Ovary (tissue), 10 donors: ENCODE measurements around the gene MOV10. TPM values are rescaled to one million over a fixed set of nuclear protein-coding genes. Genes with fewer than 3 reads are reported as not detected.

Source experiments
- DNase-seq, 5 donors: peaks; one replicate each; pipeline ENCODE4 v3.0.0-alpha.2; 2019 to 2020
- H3K27ac ChIP-seq, 2 donors: fragments of 200-600 bp; one replicate each; pipeline versions ENCODE4 v1.5.1 to v1.8.0; 2019 to 2022
- H3K27me3 ChIP-seq: fragments of 200-600 bp; one replicate; pipeline ENCODE4 v1.8.0; 2022
- H3K36me3 ChIP-seq: fragments of 200-600 bp; sonication (generic); one replicate; pipeline ENCODE4 v1.5.1; 2019
- H3K4me1 ChIP-seq: one replicate; pipeline ENCODE4 v1.8.1; 2013; ENCODE audit warnings: mild to moderate bottlenecking, moderate library complexity; ENCODE audit not compliant: insufficient read depth
- H3K4me3 ChIP-seq: fragments of 200-600 bp; sonication (generic); one replicate; pipeline ENCODE4 v1.5.1; 2017
- H3K9me3 ChIP-seq, 2 donors: fragments of 200-600 bp in 1 of 2; sonication (generic) in 1 of 2; one replicate each; pipeline versions ENCODE4 v1.5.1 to v1.8.1; 2013 to 2019; ENCODE audit warnings: mild to moderate bottlenecking in 1 of 2, moderate library complexity in 1 of 2
- CTCF ChIP-seq, 3 donors: fragments of 450-650 bp in 2 of 3; fragments of 200-600 bp in 1 of 3; IDR thresholded peaks; one replicate each; pipeline versions ENCODE4 v1.5.1 to v1.8.0; 2016 to 2022; ENCODE audit warnings: antibody characterized with exemption in 3 of 3, mild to moderate bottlenecking in 1 of 3
- EP300 ChIP-seq: sonication (generic); formaldehyde crosslinking; IDR thresholded peaks from one replicate; pipeline ENCODE4 v1.6.1; 2017; ENCODE audit warnings: antibody characterized with exemption
- POLR2A ChIP-seq: fragments of 450-650 bp; IDR thresholded peaks from one replicate; pipeline ENCODE4 v1.6.1; 2017; ENCODE audit warnings: antibody characterized with exemption, mild to moderate bottlenecking, moderate library complexity
- WGBS, 3 donors: extraction: QIAGEN DNeasy Blood & Tissue Kit in 1 of 3; methylation state at CpG; one replicate each; pipeline versions ENCODE4 v1.1.5 to v1.1.7; 2013 to 2017; 5-methylcytosine and 5-hydroxymethylcytosine counted together
- intact Hi-C, 4 donors: fragments of 100-400 bp; cut with DNase I; formaldehyde crosslinking; loops; one replicate each; pipeline versions ENCODE4 v1.11.0 to v1.15.1; 2022 to 2023
- long read RNA-seq, 3 donors: library from polyadenylated mRNA in 2 of 3; unstranded in 2 of 3; transcript quantifications; one replicate each; pipeline ENCODE4 v2.0.0 and lab custom pipeline, GENCODE V29; 2021 to 2026
- polyA plus RNA-seq, 2 donors: library from polyadenylated mRNA; stranded (reverse); fragments of 200-250 nt in 1 of 2; fragments of 350-450 nt in 1 of 2; fragmentation: Illumina TruSeq in 1 of 2; extraction: RNeasy Lipid Tissue Mini Kit (QIAGEN cat#74804) in 1 of 2; gene quantifications; one replicate each; pipeline ENCODE4 v1.2.3, GENCODE V29; 2013 to 2014
- total RNA-seq, 7 donors: library from RNA; depleted of rRNA in 2 of 7; stranded (reverse); fragments of >200 nt in 2 of 7; fragmentation: NEBNext Ultra II Directional in 3 of 7; extraction: Animal tissue kit (Norgen Biotek cat#: 25700) in 3 of 7; gene quantifications; one replicate each; pipeline versions ENCODE4 v1.1.0 to v1.2.4, GENCODE V29; 2016 to 2023
- donor health status: DM: no; HTN: no; CAD: no; lungs with moderate emphysema.
- donor health status: DM: no; HTN: no; CAD: no.
- donor health status: Bipolar disorder and iron deficiency.
- donor health status: DM: yes; HTN: yes; CAD: no.
- donor health status: DM: no; HTN: no; CAD: no.
- donor health status: DM: yes; HTN: yes; CAD: no.

Gene MOV10
- total RNA-seq (10 to 100 TPM; 31.7 to 66.3 (median 53.5) TPM), polyA plus RNA-seq (10 to 100 TPM; 35.0 to 35.6 TPM)
- long read RNA-seq, donor 1, transcript MOV10-204 (21 exons, 3,641 nt) = minor isoform, 5 of 79 reads
- long read RNA-seq, donor 1, transcript MOV10-201 (20 exons, 3,383 nt) = major isoform, 19 of 79 reads
- long read RNA-seq, donor 1, transcript MOV10-203 (21 exons, 3,552 nt) = minor isoform, 18 of 79 reads
- long read RNA-seq, donor 1, partial matches to known transcripts = 24 of 79 reads
- long read RNA-seq, donor 1, other reads (novel, unspliced or antisense) = 13 of 79 reads
- long read RNA-seq, donor 2, partial matches to known transcripts = 120 of 262 reads
- long read RNA-seq, donor 2, other reads (novel, unspliced or antisense) = 137 of 262 reads
- long read RNA-seq, donor 3, transcript MOV10-201 (20 exons, 3,383 nt) = minor isoform, 12 of 75 reads
- long read RNA-seq, donor 3, transcript MOV10-203 (21 exons, 3,552 nt) = major isoform, 19 of 75 reads
- long read RNA-seq, donor 3, transcript MOV10-204 (21 exons, 3,641 nt) = minor isoform, 9 of 75 reads
- long read RNA-seq, donor 3, partial matches to known transcripts = 8 of 75 reads
- long read RNA-seq, donor 3, other reads (novel, unspliced or antisense) = 26 of 75 reads

GRCh38 chr1:112674440-112674985 lies at the start of gene MOV10:
Gene MOV10, plus strand, starts transcription at chr1:112674659. Its CDS starts 254 bp downstream, at chr1:112674913.
- peak within 1 kb of the TSS; percentile 90 to 96 for H3K27ac ChIP-seq
- H3K36me3 ChIP-seq = no peaks in the 10 kb centered on the region
- TF ChIP-seq CTCF (IDR thresholded peaks at IDR 0.05) (no peak), POLR2A (no peak), EP300 (no peak)
- intact Hi-C loops = loop anchor here in 1 of 4 donors (5.0 kb wide), 1 partner anchor 33 kb away; the partner anchor contains the start of gene RHOC
- peak within 1 kb of the TSS; percentile 63 for H3K4me3 ChIP-seq
- peak; percentile 70 to 82 (median 75) for DNase-seq
- 0 to 1% (median 1%) methylated on average over 25 to 30 of the region's 30 CpGs for WGBS, 3 donors
- H3K4me1 ChIP-seq = peaks cover 4% of the 10 kb centered on the region
- no peaks in the 10 kb centered on the region for H3K27me3 ChIP-seq
- no peaks in the 10 kb centered on the region for H3K9me3 ChIP-seq

GRCh38 chr1:112625696-112626095 lies 48.8 kb upstream of the MOV10 start:
- peak in 1 of 5 donors; percentile 27 for DNase-seq
- H3K4me1 ChIP-seq = peaks cover 3% of the 10 kb centered on the region
- H3K27me3 ChIP-seq = no peaks in the 10 kb centered on the region
- TF ChIP-seq EP300 (no peak), CTCF (IDR thresholded peaks at IDR 0.05) (no peak), POLR2A (no peak)
- intact Hi-C loops = loop anchor here in 1 of 4 donors (10.0 kb wide), 1 partner anchor 79 kb away; the partner anchor contains the start of gene RHOC
- 76 to 87% (median 87%) methylated on average over 2 of the region's 2 CpGs for WGBS, 3 donors
- no peaks in the 10 kb centered on the region for H3K36me3 ChIP-seq
- H3K27ac ChIP-seq = no peak overlapping the region
- no peaks in the 10 kb centered on the region for H3K9me3 ChIP-seq
- no peak overlapping the region for H3K4me3 ChIP-seq

GRCh38 chr1:112626193-112626592 lies 48.3 kb upstream of the MOV10 start:
- Histone ChIP-seq H3K27ac (no peak overlapping the region), H3K9me3 (no peaks in the 10 kb centered on the region), H3K4me3 (no peak overlapping the region), H3K4me1 (peaks cover 3% of the 10 kb centered on the region), H3K27me3 (no peaks in the 10 kb centered on the region), H3K36me3 (no peaks in the 10 kb centered on the region)
- intact Hi-C loops = loop anchor here in 1 of 4 donors (10.0 kb wide), 1 partner anchor 79 kb away; the partner anchor contains the start of gene RHOC
- no peak for TF ChIP-seq POLR2A
- TF ChIP-seq EP300 = no peak
- TF ChIP-seq CTCF (IDR thresholded peaks at IDR 0.05) = no peak
- DNase-seq = no peak
- 94 to 96% (median 94%) methylated on average over 5 of the region's 5 CpGs for WGBS, 3 donors

- TF ChIP-seq POLR2A = no peak
- TF ChIP-seq CTCF (IDR thresholded peaks at IDR 0.05) = no peak
- no peak for TF ChIP-seq EP300
- Histone ChIP-seq H3K27ac (no peak overlapping the region), H3K4me3 (no peak overlapping the region), H3K27me3 (no peaks in the 10 kb centered on the region), H3K36me3 (no peaks in the 10 kb centered on the region), H3K9me3 (no peaks in the 10 kb centered on the region), H3K4me1 (peaks cover 1% of the 10 kb centered on the region)
- no peak for DNase-seq
- intact Hi-C loops = loop anchor here in 1 of 4 donors (10.0 kb wide), 1 partner anchor 78 kb away; the partner anchor contains the start of gene RHOC
Observed at GRCh38 chr1:112626887-112627286, 47.6 kb upstream of the MOV10 start.
